Loucy (cell line): Measurements from ENCODE around the gene PHF20.
A peak's percentile ranks its signal among the peaks of the same experiment; 100 is the strongest.

Experiments used
- H2AFZ ChIP-seq: fragments of 200-600 bp; sonication (generic); 2 replicates; pipeline ENCODE4 v1.6.0; 2016; ENCODE audit warnings: antibody characterized with exemption, mild to moderate bottlenecking, low read length, moderate library complexity
- H3F3A ChIP-seq: fragments of 200-600 bp; 2 replicates; pipeline ENCODE4 v1.6.0; 2016; ENCODE audit warnings: antibody characterized with exemption, low read depth, mild to moderate bottlenecking
- H3K27me3 ChIP-seq: fragments of 200-600 bp; sonication (generic); 2 replicates; pipeline ENCODE4 v1.6.1; 2014; ENCODE audit warnings: low read length, mild to moderate bottlenecking; ENCODE audit not compliant: insufficient read depth, poor library complexity, severe bottlenecking
- H3K36me3 ChIP-seq: fragments of 200-600 bp; sonication (generic); 2 replicates; pipeline ENCODE4 v1.6.1; 2016; ENCODE audit warnings: low read length; ENCODE audit not compliant: insufficient read depth
- H3K4me1 ChIP-seq: fragments of 200-600 bp; sonication (generic); 2 replicates; pipeline ENCODE4 v1.5.1; 2014; ENCODE audit warnings: low read length, mild to moderate bottlenecking; ENCODE audit not compliant: insufficient read depth, poor library complexity, severe bottlenecking
- H3K4me2 ChIP-seq: fragments of 200-600 bp; sonication (generic); 2 replicates; pipeline ENCODE4 v1.6.0; 2014; ENCODE audit warnings: antibody characterized with exemption, low read length, low read depth, mild to moderate bottlenecking; ENCODE audit not compliant: poor library complexity, severe bottlenecking
- H3K4me3 ChIP-seq: fragments of 200-600 bp; sonication (generic); 2 replicates; pipeline ENCODE4 v1.5.1; 2014; ENCODE audit warnings: low read length, mild to moderate bottlenecking, mixed read lengths; ENCODE audit not compliant: poor library complexity, severe bottlenecking
- H3K79me2 ChIP-seq: fragments of 200-600 bp; sonication (generic); 2 replicates; pipeline ENCODE4 v1.6.1; 2014; ENCODE audit warnings: low read length; ENCODE audit not compliant: insufficient read depth
- H3K9ac ChIP-seq: fragments of 200-600 bp; sonication (generic); 2 replicates; pipeline ENCODE4 v1.6.0; 2014; ENCODE audit warnings: mild to moderate bottlenecking, low read depth, low read length, moderate library complexity; ENCODE audit not compliant: poor library complexity, severe bottlenecking
- H3K9me2 ChIP-seq: fragments of 200-600 bp; sonication (generic); replicated peaks from 2 replicates; pipeline ENCODE4 v1.6.1; 2016; ENCODE audit warnings: low read depth, low read length, mixed read lengths
- H3K9me3 ChIP-seq: fragments of 200-600 bp; sonication (generic); 2 replicates; pipeline ENCODE4 v1.6.1; 2014; ENCODE audit warnings: mild to moderate bottlenecking, antibody characterized with exemption, low read length, low read depth; ENCODE audit not compliant: insufficient read depth
- H4K20me1 ChIP-seq: fragments of 200-600 bp; sonication (generic); 2 replicates; pipeline ENCODE4 v1.6.0; 2014; ENCODE audit warnings: antibody characterized with exemption, low read length, mild to moderate bottlenecking; ENCODE audit not compliant: insufficient read depth, poor library complexity, severe bottlenecking
- CTCF ChIP-seq: fragments of 200-600 bp; sonication (generic); conservative IDR thresholded peaks from 2 replicates; pipeline ENCODE4 v1.5.1; 2014; ENCODE audit warnings: mild to moderate bottlenecking, antibody characterized with exemption, low read length
- EZH2phosphoT487 ChIP-seq: fragments of 200-600 bp; IDR thresholded peaks from 2 replicates; pipeline ENCODE4 v1.6.1; 2018; ENCODE audit warnings: antibody characterized with exemption, mild to moderate bottlenecking, moderate library complexity, borderline replicate concordance

The PHF20 gene

GRCh38 chr20:35981969-35982368 is 210.2 kb downstream of the PHF20 start:
- Histone ChIP-seq H3F3A (no peaks in the 10 kb centered on the region), H3K9me2 (no peaks in the 10 kb centered on the region), H3K4me2 (no peak overlapping the region), H3K4me3 (no peak overlapping the region), H3K9me3 (no peaks in the 10 kb centered on the region), H2AFZ (peak overlapping the region; percentile 51; the same call in 1 of the 2 replicates), H3K79me2 (no peaks in the 10 kb centered on the region), H4K20me1 (no peaks in the 10 kb centered on the region), H3K27me3 (no peaks in the 10 kb centered on the region), H3K4me1 (no peaks in the 10 kb centered on the region), H3K9ac (no peak overlapping the region), H3K36me3 (no peaks in the 10 kb centered on the region)
- TF ChIP-seq CTCF: no peak

GRCh38 chr20:35984382-35984781 is 212.6 kb downstream of the PHF20 start:
- Histone ChIP-seq H3K4me1 (no peaks in the 10 kb centered on the region), H3F3A (no peaks in the 10 kb centered on the region), H3K9ac (no peak overlapping the region), H3K36me3 (no peaks in the 10 kb centered on the region), H3K4me2 (no peak overlapping the region), H2AFZ (peak overlapping the region; percentile 54; the same call in 1 of the 2 replicates), H3K27me3 (no peaks in the 10 kb centered on the region), H3K9me3 (no peaks in the 10 kb centered on the region), H4K20me1 (no peaks in the 10 kb centered on the region), H3K9me2 (no peaks in the 10 kb centered on the region), H3K79me2 (no peaks in the 10 kb centered on the region), H3K4me3 (no peak overlapping the region)
- TF ChIP-seq EZH2phosphoT487 (no peak), CTCF (no peak)

GRCh38 chr20:35985806-35986205 is 214.0 kb downstream of the PHF20 start:
- H3F3A ChIP-seq: no peaks in the 10 kb centered on the region
- H3K9me3 ChIP-seq: no peaks in the 10 kb centered on the region
- H3K4me1 ChIP-seq: no peaks in the 10 kb centered on the region
- no peaks in the 10 kb centered on the region for H3K36me3 ChIP-seq
- no peak overlapping the region for H3K4me2 ChIP-seq
- no peaks in the 10 kb centered on the region for H4K20me1 ChIP-seq
- no peak overlapping the region for H3K9ac ChIP-seq
- no peak for TF ChIP-seq EZH2phosphoT487
- H3K79me2 ChIP-seq: no peaks in the 10 kb centered on the region
- no peak overlapping the region for H3K4me3 ChIP-seq
- H3K27me3 ChIP-seq: no peaks in the 10 kb centered on the region
- H3K9me2 ChIP-seq: no peaks in the 10 kb centered on the region
- no peak overlapping the region for H2AFZ ChIP-seq

GRCh38 chr20:35988910-35989463 is 217.2 kb downstream of the PHF20 start:
- H3K9ac ChIP-seq: no peak overlapping the region
- H3F3A ChIP-seq: no peaks in the 10 kb centered on the region
- H2AFZ ChIP-seq: no peak overlapping the region
- H3K4me1 ChIP-seq: no peaks in the 10 kb centered on the region
- H3K4me2 ChIP-seq: no peak overlapping the region
- no peak overlapping the region for H3K4me3 ChIP-seq
- no peaks in the 10 kb centered on the region for H3K9me3 ChIP-seq
- H3K27me3 ChIP-seq: no peaks in the 10 kb centered on the region
- no peaks in the 10 kb centered on the region for H3K9me2 ChIP-seq
- no peak for TF ChIP-seq EZH2phosphoT487
- H4K20me1 ChIP-seq: no peaks in the 10 kb centered on the region
- no peaks in the 10 kb centered on the region for H3K79me2 ChIP-seq
- H3K36me3 ChIP-seq: no peaks in the 10 kb centered on the region
